HG02943 (cell line): ENCODE data around the gene MUC5AC.

Experiments
- ATAC-seq: cut with Tn5 transposase; IDR thresholded peaks from one replicate; pipeline ENCODE4 v1.9.1; 2021; ENCODE audit warnings: mild to moderate bottlenecking, low read depth, moderate library complexity; ENCODE audit not compliant: unreplicated experiment

MUC5AC gene

DNA sequence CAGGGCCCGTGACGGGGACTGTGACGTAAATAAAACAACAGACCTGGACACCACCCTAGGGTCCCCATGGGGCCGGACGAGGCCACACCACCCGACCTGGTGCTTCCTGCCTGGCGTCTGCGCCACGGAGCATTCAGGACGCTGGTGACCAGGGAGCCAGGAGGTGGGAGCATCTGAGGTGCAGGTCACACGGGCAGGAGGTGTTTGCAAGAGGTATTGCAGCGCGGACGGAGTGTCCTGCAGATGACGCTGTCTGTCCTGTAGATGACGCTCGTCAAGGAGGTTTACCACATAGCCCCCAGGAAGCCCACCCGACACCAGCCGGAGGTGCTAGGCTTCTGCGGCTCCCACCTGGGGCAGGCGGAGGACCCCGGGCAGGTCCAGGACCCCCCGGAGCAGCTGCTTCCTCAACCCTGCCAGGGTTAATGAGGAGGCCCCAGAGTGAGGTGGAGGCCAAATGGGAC is 64.1 kb downstream of the MUC5AC start:
- no peak for ATAC-seq

DNA sequence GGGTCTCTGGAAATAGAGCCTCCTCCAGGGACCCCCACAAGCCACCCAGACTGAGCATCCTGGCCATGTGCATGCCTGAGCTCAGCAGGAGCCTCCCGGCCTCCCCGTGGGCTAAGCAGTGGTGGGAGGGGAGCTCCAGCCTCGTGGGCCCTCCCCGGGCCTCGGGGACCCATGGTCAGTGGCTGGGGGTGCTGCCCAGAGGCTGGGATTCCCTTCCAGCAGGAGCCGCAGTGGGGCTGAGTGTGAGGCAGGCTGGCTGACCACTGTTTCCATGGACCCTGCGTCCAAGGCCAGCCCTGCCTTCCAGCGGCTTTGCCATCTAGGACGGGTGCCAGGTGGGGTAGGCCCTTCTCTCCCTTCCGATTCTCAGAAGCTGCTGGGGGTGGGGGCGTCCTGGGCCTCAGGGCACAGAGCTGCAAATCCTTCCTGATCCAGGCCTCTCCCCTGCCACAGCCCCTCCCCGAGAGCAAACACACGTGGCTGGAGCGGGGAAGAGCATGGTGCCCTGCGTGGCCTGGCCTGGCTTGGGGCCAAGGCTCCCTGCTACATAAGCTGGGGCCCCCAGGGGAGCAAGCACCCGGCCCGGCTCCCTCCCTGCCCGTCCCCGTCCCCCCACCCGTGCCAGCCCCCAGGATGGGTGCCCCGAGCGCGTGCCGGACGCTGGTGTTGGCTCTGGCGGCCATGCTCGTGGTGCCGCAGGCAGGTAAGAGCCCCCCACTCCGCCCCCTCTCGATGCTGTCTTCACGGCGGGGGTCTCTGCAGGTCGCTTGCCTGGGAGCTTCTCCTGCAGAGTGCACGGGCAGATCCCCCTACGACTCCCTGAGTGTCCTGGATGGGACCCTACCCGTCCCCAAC is 65.0 kb downstream of the MUC5AC start, which contains the start of gene MUC5B:
MUC5B (plus strand) TSS at position 576 of the 855 bp plus-strand sequence; CDS start at position 634, 58 bp downstream.
- ATAC-seq = no peak

DNA sequence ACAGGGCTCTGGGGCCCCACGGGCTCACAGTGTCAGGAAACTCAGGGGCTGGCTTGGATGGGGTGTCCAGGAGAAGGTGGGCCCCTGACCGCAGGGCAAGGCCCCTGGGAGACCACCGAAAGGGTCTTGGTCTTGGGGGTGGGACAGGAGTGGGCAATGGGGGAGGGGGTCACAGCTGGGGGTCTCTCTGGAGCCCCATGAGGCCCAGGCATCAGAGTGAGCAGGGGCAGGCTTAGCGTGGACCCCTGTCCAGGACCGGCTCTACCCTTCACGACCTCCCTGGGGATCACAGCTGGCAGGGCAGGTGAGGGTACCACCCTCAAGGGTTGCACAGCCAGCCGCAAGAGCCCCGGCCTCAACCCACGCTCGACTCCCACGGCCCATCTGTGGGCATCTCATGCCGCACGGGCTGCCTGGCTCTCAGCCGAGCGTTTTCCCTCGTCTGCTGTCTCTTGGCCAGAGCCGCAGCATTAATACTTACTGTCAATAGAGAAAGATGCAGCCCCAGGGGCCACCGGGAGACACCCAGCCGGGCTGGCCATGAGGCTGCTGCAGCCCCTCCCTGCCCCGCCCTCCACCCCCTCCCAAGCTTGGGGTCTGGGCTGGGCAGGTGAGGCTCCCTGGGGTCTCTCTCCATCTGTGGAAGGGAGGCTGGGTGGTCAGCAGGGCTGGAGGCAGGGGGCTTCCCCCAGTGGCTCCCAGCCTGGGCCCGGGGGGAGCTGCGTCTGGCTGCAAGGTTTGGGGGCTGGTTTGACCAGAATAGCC is 65.8 kb downstream of the MUC5AC start:
- ATAC-seq = no peak

DNA sequence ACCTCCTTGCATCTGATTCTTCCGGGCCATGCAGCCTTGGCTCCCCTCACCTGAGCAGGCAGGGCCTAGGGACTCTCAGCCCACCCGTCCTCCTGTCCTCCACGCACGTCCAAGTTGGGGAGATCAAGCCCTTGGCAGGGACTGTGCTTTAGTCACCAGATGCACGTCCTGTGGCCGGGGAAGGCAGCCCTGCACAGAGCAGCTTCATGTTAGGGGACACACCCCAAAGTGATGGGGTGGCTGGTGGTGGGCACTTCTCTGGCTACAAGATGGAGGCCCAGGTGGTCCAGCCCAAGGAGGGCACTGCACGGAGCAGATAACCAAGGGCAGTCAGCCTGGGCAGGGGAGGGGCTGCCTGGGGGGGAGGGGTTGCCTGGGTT is 66.3 kb downstream of the MUC5AC start:
- no peak for ATAC-seq

DNA sequence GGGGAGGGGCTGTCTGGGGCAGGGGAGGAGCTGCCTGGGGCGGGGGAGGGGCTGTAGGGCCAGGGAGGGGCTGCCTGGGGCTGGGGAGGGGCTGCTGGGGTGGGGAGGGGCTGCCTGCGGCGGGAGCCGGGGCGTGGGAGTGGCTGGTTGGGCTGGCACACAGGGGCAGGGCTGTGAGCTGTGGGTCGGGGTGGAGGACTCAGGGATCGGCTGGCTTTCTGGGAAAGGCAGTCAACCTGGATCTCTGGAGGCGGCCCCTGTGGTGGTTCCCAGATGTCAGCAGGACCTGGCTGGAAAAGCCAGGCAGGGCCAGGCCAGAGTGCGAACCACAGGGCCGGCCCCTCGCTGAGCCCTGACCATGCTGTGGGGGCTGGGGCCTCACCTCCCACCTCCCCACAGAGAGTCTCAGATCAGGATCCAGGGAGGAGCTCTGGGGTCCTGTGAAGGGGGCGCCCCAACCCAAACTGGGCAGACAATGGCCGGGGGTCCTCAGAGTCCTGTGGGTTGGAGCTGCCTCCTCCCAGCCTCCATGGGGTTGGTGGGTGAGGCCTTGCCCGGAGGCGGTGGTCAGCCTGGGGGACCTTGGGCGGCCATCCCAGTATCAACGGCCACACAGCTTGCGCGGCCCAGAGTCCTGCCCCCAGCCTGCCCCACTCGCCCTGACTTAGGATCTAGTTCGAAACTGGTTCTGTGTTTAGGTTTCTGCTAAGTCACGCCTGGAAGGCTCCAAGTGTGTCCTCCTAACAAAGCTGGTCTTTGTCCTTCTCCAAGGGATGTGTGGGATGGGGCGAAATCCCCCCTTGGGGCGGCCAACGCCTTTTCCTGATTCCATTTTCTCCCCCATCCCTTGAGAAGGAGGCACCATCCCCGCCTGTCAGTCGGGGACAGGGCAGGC is 67.0 kb downstream of the MUC5AC start:
- no peak for ATAC-seq

DNA sequence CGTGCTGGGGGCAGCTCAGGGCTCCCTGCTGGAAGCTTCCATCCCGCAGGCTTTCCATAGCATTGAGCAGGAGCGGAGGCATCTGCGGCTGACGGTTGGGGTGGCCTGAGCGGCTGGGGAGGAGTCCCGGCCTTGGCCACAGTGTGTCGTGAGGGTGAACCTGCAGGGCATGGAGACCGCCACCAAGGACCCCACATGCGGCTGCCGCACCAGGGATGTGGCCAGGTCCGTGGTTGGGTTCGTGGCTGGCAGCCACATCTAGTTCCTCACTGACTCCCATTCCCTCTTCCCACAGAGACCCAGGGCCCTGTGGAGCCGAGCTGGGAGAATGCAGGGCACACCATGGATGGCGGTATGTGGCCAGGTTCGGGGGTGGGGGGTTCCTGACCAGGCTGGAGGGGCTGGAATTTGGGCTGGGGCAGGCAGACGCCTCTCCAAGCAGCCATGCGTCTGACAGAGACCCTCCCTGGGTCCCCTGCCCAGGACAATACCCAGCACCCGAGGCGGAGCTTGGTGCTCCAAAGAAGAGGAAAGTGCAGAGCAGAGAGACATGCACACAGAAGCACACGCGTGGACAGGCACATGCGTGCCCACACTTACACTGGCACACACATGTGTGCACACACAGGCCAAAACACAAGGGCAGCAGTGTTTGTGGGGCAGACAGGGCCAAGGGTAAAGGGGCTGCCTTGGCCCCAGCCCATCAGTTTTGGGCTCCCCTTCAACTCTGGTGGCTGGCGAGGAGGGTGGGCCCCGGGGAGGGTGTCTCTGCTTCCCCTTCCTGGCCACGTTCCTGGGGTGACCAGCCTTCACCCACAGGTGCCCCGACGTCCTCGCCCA is 67.9 kb downstream of the MUC5AC start:
- no peak for ATAC-seq

DNA sequence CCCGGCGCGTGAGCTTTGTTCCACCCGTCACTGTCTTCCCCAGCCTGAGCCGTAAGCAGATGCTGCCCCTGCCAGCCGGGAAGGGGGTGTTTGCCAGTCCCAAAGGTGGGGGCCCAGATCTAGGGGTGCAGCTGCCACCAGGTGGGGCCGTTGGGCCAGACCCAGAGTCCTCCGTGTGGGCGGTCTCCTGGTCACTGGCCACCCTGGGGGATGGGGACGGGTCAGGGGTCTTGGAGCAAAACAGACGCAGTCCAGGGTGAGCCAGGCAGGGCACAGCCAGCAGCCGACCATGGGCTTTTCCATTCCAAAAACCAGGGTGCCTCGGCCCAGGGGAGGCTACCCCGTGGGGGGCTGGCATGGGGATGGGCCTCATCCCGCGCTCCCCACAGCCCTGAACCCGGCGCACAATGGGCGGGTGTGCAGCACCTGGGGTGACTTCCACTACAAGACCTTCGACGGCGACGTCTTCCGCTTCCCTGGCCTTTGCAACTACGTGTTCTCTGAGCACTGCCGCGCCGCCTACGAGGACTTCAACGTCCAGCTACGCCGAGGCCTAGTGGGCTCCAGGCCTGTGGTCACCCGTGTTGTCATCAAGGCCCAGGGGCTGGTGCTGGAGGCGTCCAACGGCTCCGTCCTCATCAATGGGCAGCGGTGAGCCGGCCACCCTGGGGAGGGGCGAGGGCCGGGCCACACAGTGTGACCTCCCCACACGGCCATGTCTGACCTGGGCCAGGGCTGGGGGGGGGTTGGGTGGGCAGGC is 68.7 kb downstream of the MUC5AC start:
- ATAC-seq = no peak

DNA sequence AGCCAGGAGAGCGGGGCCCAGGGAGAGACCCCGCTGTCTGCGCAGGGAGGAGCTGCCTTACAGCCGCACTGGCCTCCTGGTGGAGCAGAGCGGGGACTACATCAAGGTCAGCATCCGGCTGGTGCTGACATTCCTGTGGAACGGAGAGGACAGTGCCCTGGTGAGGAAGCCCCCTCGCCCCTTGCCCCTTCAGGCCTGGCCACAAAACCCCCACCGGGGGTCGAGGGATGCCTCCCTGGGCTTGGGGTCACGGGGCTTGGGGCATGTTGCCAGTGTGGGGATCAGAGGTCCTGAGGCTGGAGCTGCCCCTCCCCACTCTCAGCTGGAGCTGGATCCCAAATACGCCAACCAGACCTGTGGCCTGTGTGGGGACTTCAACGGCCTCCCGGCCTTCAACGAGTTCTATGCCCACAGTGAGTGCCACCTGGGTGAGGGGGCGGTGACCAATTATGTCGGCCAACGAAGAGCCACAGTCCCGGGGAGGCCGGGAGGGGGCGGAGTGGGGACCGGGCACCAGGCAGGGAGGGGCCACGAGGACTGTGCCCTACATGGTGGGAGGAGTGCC is 69.3 kb downstream of the MUC5AC start:
- ATAC-seq = no peak

DNA sequence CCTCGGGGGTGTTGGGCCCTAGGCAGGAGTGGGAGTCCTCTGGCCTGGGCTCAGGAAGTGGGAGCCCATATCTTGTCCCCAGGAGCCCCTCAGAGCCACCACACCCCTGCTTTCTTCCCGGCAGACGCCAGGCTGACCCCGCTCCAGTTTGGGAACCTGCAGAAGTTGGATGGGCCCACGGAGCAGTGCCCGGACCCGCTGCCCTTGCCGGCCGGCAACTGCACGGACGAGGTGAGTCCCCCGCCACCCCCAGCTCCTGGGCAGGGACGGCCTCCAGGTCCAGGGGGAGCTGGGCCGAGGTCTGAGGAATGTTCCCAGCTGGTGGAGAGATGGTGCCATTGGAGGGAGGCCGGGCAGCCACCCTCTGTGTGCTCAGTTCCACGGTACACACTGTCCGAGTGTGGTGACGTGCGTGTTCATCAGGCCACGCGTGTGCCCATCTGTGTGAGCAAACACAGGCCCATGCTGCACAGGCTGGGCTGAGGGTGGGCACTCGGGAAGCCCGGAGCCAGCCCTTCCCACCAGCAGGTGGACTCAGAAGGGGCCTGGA is 69.9 kb downstream of the MUC5AC start:
- no peak for ATAC-seq

DNA sequence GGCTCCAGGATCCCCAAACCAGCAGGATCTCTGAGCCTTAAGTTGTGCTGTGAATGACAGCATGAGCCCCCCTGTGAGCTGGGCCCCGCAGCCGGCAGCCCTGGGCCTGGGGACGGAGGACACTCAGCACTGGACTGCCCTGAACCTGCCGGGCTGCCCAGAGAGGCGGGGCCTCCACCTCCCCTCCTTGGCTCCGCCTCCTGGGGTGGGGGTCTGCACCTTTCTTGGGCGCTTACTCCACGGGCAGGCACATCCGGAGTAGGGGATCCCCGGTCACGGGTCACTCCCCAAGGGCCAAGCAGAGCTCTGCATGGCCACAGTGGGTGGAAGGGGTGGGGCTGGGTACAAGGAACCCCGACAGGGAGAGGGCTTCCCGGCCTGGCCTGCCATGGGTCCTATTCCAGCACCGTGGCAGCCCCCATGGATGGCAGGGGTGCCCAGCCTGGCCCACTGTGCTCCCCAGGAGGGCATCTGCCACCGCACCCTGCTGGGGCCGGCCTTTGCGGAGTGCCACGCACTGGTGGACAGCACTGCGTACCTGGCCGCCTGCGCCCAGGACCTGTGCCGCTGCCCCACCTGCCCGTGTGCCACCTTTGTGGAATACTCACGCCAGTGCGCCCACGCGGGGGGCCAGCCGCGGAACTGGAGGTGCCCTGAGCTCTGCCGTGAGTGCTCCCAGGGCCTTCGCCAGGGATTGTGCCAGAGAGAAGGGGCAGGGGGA is 70.5 kb downstream of the MUC5AC start:
- ATAC-seq = no peak

DNA sequence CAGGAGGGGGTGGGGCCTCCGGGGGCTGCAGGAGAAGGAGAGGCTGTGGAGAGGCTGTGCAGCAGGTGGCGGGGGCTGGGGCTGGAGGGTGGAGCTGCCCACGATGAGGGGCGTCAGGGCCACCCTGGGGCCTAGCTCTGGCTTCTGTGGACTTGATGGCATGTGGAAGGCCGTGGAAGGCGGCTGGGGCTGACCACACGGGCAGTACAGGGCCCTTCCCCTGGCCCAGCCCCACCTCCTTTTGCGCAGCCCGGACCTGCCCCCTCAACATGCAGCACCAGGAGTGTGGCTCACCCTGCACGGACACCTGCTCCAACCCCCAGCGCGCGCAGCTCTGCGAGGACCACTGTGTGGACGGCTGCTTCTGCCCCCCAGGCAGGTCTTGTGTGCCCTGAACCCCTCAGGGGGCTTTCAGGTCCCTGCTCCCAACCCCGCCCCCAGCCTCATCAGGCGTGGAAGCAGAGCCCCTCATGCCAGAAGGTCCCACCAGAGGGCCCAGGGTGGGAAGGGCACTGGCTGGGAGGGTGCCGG is 71.2 kb downstream of the MUC5AC start:
- ATAC-seq = no peak

DNA sequence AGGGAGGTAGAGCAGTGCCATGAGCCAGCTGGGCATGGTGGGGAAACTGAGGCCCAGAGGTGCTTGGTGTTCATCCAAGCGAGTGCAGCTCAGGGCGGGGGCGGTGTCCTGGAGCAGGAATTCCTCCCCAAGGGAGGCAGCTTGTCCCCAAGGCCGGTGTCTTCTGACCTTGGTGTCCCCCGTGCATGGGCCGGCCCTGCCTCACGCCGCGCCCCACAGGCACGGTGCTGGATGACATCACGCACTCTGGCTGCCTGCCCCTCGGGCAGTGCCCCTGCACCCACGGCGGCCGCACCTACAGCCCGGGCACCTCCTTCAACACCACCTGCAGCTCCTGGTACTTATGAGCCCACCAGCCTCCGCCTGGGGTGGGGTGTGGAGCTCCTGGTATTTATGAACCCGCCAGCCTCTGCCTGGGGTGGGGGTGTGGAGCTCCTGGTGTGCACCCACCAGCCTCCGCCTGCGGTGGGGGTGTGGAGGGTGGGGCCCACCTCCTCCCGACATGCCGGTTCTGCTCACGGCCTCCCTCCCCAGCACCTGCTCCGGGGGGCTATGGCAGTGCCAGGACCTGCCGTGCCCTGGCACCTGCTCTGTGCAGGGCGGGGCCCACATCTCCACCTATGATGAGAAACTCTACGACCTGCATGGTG is 71.8 kb downstream of the MUC5AC start:
- no peak for ATAC-seq

DNA sequence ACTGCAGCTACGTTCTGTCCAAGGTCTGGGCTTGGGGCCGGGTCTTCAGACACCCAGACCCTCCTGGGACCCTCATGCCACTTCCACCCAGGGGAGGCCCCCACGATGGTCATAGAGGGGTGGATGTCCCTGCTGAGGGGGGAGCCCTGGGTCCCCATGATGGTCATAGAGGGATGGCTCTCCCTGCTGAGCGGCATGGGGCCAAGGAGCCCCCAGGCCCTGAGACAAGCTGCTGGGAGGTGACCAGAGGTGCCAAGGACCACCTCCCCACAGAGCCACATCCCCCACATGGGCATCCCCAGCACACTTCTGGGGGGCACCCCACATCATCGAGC is 72.3 kb downstream of the MUC5AC start:
- no peak for ATAC-seq

DNA sequence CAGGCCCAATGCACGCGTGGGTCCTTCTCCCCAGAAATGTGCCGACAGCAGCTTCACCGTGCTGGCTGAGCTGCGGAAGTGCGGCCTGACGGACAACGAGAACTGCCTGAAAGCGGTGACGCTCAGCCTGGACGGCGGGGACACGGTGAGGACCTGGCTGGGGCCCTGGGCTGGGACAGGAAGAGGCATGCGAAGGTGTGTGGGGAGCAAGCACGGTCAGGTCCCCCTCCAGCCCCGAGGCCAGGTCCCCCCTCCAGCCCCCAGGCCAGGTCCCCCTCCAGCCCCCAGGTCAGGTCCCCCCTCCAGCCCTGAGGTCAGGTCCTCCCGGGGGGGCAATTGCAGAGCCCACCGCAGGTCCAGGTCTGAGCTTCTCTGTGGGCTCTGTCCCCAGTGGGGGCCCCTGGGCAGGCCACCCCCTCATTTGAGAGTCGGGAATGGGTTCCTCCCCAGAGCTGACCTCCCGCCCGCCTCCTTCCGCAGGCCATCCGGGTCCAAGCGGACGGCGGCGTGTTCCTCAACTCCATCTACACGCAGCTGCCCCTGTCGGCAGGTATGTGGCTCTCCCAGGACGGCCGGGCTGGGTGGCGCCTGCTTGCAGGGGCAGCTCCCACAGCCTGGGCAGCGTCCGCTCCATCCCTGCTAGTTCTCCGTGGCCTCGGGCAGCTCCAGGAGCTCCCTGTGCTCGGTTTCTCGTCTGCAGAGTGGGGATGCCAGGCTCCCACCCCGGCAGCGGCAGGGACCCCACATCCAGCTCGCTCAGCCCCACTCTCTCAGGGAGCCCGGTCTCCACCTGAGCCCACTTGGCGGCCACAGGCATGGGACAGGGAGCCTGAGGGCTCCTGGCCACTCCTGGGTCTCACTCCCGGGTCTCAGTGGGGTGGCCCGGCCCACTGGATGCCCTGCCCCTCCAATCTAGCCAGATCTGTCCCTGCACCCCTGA is 73.0 kb downstream of the MUC5AC start:
- no peak for ATAC-seq

DNA sequence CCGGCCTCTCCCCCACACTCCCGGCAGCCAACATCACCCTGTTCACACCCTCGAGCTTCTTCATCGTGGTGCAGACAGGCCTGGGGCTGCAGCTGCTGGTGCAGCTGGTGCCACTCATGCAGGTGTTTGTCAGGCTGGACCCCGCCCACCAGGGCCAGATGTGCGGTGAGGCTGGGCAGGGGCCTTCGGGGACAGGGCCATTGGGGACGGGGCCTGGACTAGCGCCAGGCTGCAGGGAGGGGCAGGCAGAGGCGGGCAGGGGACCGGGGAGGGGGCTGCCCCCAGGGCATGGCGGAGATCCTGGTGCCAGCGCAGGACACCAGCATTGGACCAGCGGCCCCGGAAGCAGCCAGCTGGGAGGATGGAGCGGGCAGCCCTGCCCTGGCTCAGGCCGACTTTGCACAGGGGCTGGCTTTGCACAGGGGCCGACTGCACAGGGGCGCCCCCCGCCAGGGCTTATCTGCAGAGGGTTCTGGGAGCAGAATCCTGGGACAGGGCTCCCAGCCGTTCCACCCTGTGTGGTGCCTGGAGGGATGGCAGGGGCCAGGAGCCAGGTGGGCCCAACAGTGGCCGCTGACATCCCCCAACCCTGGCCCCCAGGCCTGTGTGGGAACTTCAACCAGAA is 73.8 kb downstream of the MUC5AC start:
- ATAC-seq = no peak
